Bronchial epithelial cell (primary cell): Measurements from ENCODE around the gene PADI3. TPM values are rescaled to one million over a fixed set of nuclear protein-coding genes. Genes with fewer than 3 reads are reported as not detected.

Source experiments
- DNase-seq: peaks from one replicate; pipeline ENCODE4 v3.0.0-alpha.2; 2010; ENCODE audit warnings: low read depth
- FAIRE-seq: peaks from 2 replicates; lab custom pipeline; 2011; peaks lifted over from hg19 to GRCh38; lab: Jason Lieb, UNC
- H3K27me3 ChIP-seq: 2 replicates; pipeline ENCODE4 v1.5.1; 2011; ENCODE audit warnings: low read length; ENCODE audit not compliant: control insufficient read depth, insufficient read depth
- H3K36me3 ChIP-seq: 2 replicates; pipeline ENCODE4 v1.5.1; 2011; ENCODE audit warnings: low read length; ENCODE audit not compliant: control insufficient read depth, insufficient read depth
- H3K4me3 ChIP-seq: 2 replicates; pipeline ENCODE4 v1.5.1; 2011; ENCODE audit warnings: mild to moderate bottlenecking, low read depth, low read length, control low read depth
- total RNA-seq: library from RNA; depleted of rRNA; stranded (reverse); fragments of >200 nt; gene quantifications from 2 replicates; pipeline ENCODE4 v1.2.1, GENCODE V29; 2014
- TF ChIP-seq, protein P1 (sequence below): IDR thresholded peaks from 2 replicates; pipeline ENCODE4 v1.5.1; 2011; ENCODE audit warnings: mild to moderate bottlenecking, moderate library complexity, low read length, control low read depth, inconsistent platforms; ENCODE audit not compliant: insufficient read depth, severe bottlenecking

The PADI3 gene
- total RNA-seq, 1 donor from 2014 or later: 0.26 TPM

GRCh38 chr1:17276568-17276967, 27.7 kb downstream of the PADI3 start:
- TF ChIP-seq, protein P1, sequence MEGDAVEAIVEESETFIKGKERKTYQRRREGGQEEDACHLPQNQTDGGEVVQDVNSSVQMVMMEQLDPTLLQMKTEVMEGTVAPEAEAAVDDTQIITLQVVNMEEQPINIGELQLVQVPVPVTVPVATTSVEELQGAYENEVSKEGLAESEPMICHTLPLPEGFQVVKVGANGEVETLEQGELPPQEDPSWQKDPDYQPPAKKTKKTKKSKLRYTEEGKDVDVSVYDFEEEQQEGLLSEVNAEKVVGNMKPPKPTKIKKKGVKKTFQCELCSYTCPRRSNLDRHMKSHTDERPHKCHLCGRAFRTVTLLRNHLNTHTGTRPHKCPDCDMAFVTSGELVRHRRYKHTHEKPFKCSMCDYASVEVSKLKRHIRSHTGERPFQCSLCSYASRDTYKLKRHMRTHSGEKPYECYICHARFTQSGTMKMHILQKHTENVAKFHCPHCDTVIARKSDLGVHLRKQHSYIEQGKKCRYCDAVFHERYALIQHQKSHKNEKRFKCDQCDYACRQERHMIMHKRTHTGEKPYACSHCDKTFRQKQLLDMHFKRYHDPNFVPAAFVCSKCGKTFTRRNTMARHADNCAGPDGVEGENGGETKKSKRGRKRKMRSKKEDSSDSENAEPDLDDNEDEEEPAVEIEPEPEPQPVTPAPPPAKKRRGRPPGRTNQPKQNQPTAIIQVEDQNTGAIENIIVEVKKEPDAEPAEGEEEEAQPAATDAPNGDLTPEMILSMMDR: no peak
- no peak overlapping the region for H3K4me3 ChIP-seq
- no peaks in the 10 kb centered on the region for H3K27me3 ChIP-seq
- no peaks in the 10 kb centered on the region for H3K36me3 ChIP-seq
- FAIRE-seq (no peak), DNase-seq (peak; percentile 78)

- Histone ChIP-seq H3K36me3 (no peaks in the 10 kb centered on the region), H3K27me3 (no peaks in the 10 kb centered on the region), H3K4me3 (no peak overlapping the region)
- DNase-seq (no peak), FAIRE-seq (no peak)
- TF ChIP-seq, protein P1: no peak
Observed at GRCh38 chr1:17277511-17278159, 28.7 kb downstream of the PADI3 start.

DNA sequence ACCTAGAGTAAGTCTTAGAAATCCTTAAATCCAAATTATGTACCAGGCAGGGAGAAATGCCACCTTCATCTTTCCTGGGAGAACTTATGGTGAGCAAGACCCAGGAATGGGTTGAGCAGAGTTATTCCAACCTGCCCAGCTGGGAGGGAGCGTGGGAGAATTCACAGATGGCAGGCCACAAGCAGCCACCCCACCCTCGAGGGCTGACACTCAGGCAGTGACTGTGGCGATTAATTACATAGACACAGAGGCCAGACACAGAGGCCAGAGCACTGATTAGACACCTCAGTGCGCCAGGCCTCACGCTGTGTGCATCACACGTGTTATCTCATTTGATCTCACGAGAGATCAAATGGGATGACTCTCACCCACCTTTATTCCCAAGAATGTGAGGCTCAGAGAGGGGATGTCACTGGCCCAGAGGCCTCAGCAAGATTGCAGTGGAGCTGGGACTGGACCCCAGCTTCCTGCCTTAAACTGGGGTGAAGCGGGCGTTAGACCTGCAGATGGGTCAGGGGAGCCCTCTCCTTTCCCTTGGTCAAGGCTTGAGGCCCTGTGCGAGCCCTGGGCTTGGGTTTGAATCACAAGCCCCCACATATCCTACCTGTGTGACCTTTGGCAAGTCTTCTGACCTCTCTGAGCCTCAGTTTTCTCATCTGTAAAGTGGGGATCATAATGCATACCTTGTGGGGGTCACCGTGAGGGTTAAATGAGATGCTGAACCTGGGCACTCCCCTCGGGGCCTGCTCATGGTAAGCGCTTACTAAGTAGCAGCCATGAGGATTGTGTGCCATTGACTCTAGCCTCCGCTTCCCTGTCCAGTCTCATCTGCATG, 30.3 kb downstream of the PADI3 start:
- no peaks in the 10 kb centered on the region for H3K36me3 ChIP-seq
- H3K4me3 ChIP-seq: no peak overlapping the region
- FAIRE-seq: no peak
- TF ChIP-seq, protein P1: no peak
- no peak for DNase-seq
- H3K27me3 ChIP-seq: no peaks in the 10 kb centered on the region

DNA sequence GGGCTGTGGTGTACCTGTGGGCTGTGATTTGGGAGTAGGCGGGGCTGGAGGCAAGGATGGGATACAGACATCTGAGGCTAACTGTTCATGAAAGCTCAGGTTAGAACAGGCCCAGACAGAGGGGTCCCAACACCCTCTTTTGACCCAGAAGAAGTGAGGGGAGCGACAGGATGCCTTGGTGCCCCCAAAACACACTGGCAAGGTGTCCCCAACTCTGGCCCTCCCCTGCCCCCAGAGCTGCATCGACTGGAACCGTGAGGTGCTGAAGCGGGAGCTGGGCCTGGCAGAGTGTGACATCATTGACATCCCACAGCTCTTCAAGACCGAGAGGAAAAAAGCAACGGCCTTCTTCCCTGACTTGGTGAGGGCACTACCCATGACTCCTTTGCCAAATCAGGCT, 31.5 kb downstream of the PADI3 start:
- H3K4me3 ChIP-seq: no peak overlapping the region
- no peaks in the 10 kb centered on the region for H3K27me3 ChIP-seq
- no peaks in the 10 kb centered on the region for H3K36me3 ChIP-seq
- TF ChIP-seq, protein P1: no peak
- DNase-seq (no peak), FAIRE-seq (no peak)

GRCh38 chr1:17280894-17281293, 32.0 kb downstream of the PADI3 start:
- TF ChIP-seq, protein P1: no peak
- Histone ChIP-seq H3K4me3 (no peak overlapping the region), H3K36me3 (no peaks in the 10 kb centered on the region), H3K27me3 (no peaks in the 10 kb centered on the region)
- FAIRE-seq: no peak
- DNase-seq: no peak
